K562 (cell line): Measurements from ENCODE around the gene TNKS2. TPM values are rescaled to one million over a fixed set of nuclear protein-coding genes. Genes with fewer than 3 reads are reported as not detected.

Source experiments
- ATAC-seq: fragments of 200-7000 bp; cut with Tn5 transposase; 3 replicates; pipeline ENCODE4 v1.9.1; 2020; ENCODE audit warnings: moderate library complexity
- BruUV-seq: library from RNA; stranded (reverse); fragments of 400-500 nt; replicated peaks from 2 replicates; lab custom pipeline; 2021; lab: Mats Ljungman, UMichigan
- CTCF ChIA-PET: fragments of 300-600 bp; formaldehyde crosslinking; extraction: SDS; loops from one replicate; lab custom pipeline; 2021; ENCODE audit warnings: low intra/inter-chr PET ratio; lab: Yijun Ruan, JAX
- POLR2A ChIA-PET: fragments of 300-600, 350-650 bp; sonication (Branson Sonifier 250); formaldehyde crosslinking; extraction: SDS; loops from one replicate; lab custom pipeline; 2021; ENCODE audit warnings: antibody characterized with exemption, inconsistent platforms; lab: Yijun Ruan, JAX
- DNase-seq, 4 experiments: peaks; one replicate each; pipeline versions ENCODE4 v3.0.0 to v3.0.0-alpha.2; 2011 to 2018; ENCODE audit warnings: low spot score in 3 of 4, mixed read lengths in 3 of 4; ENCODE audit errors: extremely low read depth in 1 of 4
- FAIRE-seq: peaks from 2 replicates; lab custom pipeline; 2011; peaks lifted over from hg19 to GRCh38; lab: Jason Lieb, UNC
- H2AFZ ChIP-seq: 2 replicates; pipeline ENCODE4 v1.6.0; 2011; ENCODE audit warnings: low read depth, low read length, control low read depth, inconsistent platforms
- H3K27ac ChIP-seq: fragments of 200-600 bp; 3 replicates; pipeline ENCODE4 v1.8.0; 2011; ENCODE audit warnings: low read depth, mild to moderate bottlenecking, control low read depth, inconsistent platforms, low read length, moderate library complexity, mixed read lengths; ENCODE audit errors: extremely low read depth
- H3K27me3 ChIP-seq, 2 experiments: fragments of 300-600 bp in 1 of 2; 2 replicates in 1 of 2; 3 replicates in 1 of 2; pipeline versions ENCODE4 v1.6.0 to v1.8.0; 2011; ENCODE audit warnings: inconsistent platforms in 2 of 2, low read length in 2 of 2, mild to moderate bottlenecking in 1 of 2, mixed read lengths in 1 of 2, moderate library complexity in 1 of 2; ENCODE audit not compliant: control insufficient read depth in 2 of 2, insufficient read depth in 2 of 2
- H3K36me3 ChIP-seq: fragments of 300-600 bp; 3 replicates; pipeline ENCODE4 v1.8.0; 2011; ENCODE audit warnings: mild to moderate bottlenecking, low read length, inconsistent platforms; ENCODE audit not compliant: control insufficient read depth, insufficient read depth
- H3K4me1 ChIP-seq, 2 experiments: fragments of 200-600 bp in 1 of 2; replicated peaks in 1 of 2; 2 replicates in 1 of 2; 3 replicates in 1 of 2; pipeline versions ENCODE4 v1.5.1 to v1.8.0; 2011; ENCODE audit warnings: inconsistent platforms in 2 of 2, low read length in 2 of 2, mild to moderate bottlenecking in 1 of 2, mixed read lengths in 1 of 2, moderate library complexity in 1 of 2; ENCODE audit not compliant: control insufficient read depth in 2 of 2, insufficient read depth in 2 of 2
- H3K4me2 ChIP-seq: 2 replicates; pipeline ENCODE4 v1.6.1; 2011; ENCODE audit warnings: low read length, control low read depth, inconsistent platforms, mixed read lengths; ENCODE audit not compliant: insufficient read depth
- H3K4me3 ChIP-seq: fragments of 200-600 bp; sonication (generic), shearing (Covaris generic); 2 replicates; pipeline ENCODE4 v1.5.1; 2016; ENCODE audit warnings: control low read depth, inconsistent platforms
- H3K79me2 ChIP-seq: fragments of 200-600 bp; 3 replicates; pipeline ENCODE4 v1.8.0; 2011; ENCODE audit warnings: low read length, inconsistent platforms; ENCODE audit not compliant: control insufficient read depth, insufficient read depth
- H3K9ac ChIP-seq, 2 experiments: 2 replicates each; pipeline versions ENCODE4 v1.6.0 to v1.6.1; 2011; ENCODE audit warnings: low read depth in 2 of 2, low read length in 2 of 2, control low read depth in 1 of 2, inconsistent platforms in 1 of 2, mild to moderate bottlenecking in 1 of 2, mixed read lengths in 1 of 2; ENCODE audit not compliant: insufficient read depth in 1 of 2
- H3K9me1 ChIP-seq: one replicate; pipeline ENCODE4 v1.6.0; 2011; ENCODE audit warnings: inconsistent platforms, mild to moderate bottlenecking, low read length, moderate library complexity; ENCODE audit not compliant: control insufficient read depth, insufficient read depth
- H3K9me3 ChIP-seq: replicated peaks from 2 replicates; pipeline ENCODE4 v1.5.1; 2011; ENCODE audit warnings: low read depth, low read length, inconsistent platforms; ENCODE audit not compliant: control insufficient read depth, insufficient read depth
- H4K20me1 ChIP-seq: replicated peaks from 2 replicates; pipeline ENCODE4 v1.6.1; 2011; ENCODE audit warnings: low read length, inconsistent platforms, mixed read lengths; ENCODE audit not compliant: control insufficient read depth, insufficient read depth
- C11orf30 ChIP-seq: fragments of 450-650 bp; IDR thresholded peaks from 2 replicates; pipeline ENCODE4 v1.6.1; 2016; ENCODE audit warnings: low read depth, mild to moderate bottlenecking
- CBFA2T3 ChIP-seq: fragments of 450-650 bp; IDR thresholded peaks from 2 replicates; pipeline ENCODE4 v1.6.1; 2017
- CREB3L1 ChIP-seq: fragments of 450-650 bp; IDR thresholded peaks from 2 replicates; pipeline ENCODE4 v1.6.1; 2014; ENCODE audit warnings: low read depth, mild to moderate bottlenecking, moderate library complexity, borderline replicate concordance
- GTF2F1 ChIP-seq: IDR thresholded peaks from 2 replicates; pipeline ENCODE4 v1.6.1; 2011; ENCODE audit warnings: low read depth, low read length, improper control_type of control experiment
- MAFG ChIP-seq: fragments of 450-650 bp; conservative IDR thresholded peaks from 2 replicates; pipeline ENCODE4 v1.6.1; 2016; ENCODE audit warnings: missing genetic modification characterization, missing compliant biosample characterization
- MAFK ChIP-seq: IDR thresholded peaks from 2 replicates; pipeline ENCODE4 v1.6.1; 2011; ENCODE audit warnings: low read length, improper control_type of control experiment
- NUFIP1 ChIP-seq: fragments of 450-650 bp; IDR thresholded peaks from 2 replicates; pipeline ENCODE4 v1.6.1; 2018; ENCODE audit not compliant: partially characterized antibody
- PCBP1 ChIP-seq: fragments of 200-400 bp; formaldehyde crosslinking; IDR thresholded peaks from 2 replicates; pipeline ENCODE4 v1.6.1; 2018; ENCODE audit warnings: mild to moderate bottlenecking, low read depth, low read length; ENCODE audit not compliant: poor library complexity, severe bottlenecking
- PKNOX1 ChIP-seq: fragments of 450-650 bp; IDR thresholded peaks from 2 replicates; pipeline ENCODE4 v1.6.1; 2016
- ZFP91 ChIP-seq: sonication (generic); formaldehyde crosslinking; IDR thresholded peaks from 2 replicates; pipeline ENCODE4 v1.8.0; 2022; ENCODE audit warnings: mild to moderate bottlenecking, missing genetic modification reagents
- ZNF316 ChIP-seq: fragments of 450-650 bp; IDR thresholded peaks from 2 replicates; pipeline ENCODE4 v1.6.1; 2016
- ZNF77 ChIP-seq: fragments of 250-450 bp; sonication (Bioruptor Pico); IDR thresholded peaks from 2 replicates; pipeline ENCODE4 v1.5.0; 2020
- ZNF778 ChIP-seq: fragments of 450-650 bp; formaldehyde crosslinking; IDR thresholded peaks from 2 replicates; pipeline ENCODE4 v1.4.0; 2020; ENCODE audit warnings: mild to moderate bottlenecking, moderate library complexity
- WGBS: fragments of 100-300 bp; shearing (Covaris generic); methylation state at CpG from one replicate; pipeline ENCODE4 v1.1.6; 2016; ENCODE audit warnings: low coverage, mixed read lengths; ENCODE audit not compliant: insufficient coverage; ENCODE audit errors: missing lambda C conversion rate; 5-methylcytosine and 5-hydroxymethylcytosine counted together
- in situ Hi-C: fragments of 300-500 bp; cut with MboI; formaldehyde crosslinking; loops from 4 replicates; pipeline ENCODE4 v1.15.0; 2018; ENCODE audit warnings: inconsistent platforms, mixed read lengths
- intact Hi-C: fragments of 100-400 bp; cut with micrococcal nuclease; formaldehyde crosslinking; loops from 2 replicates; pipeline ENCODE4 v1.14.2; 2022
- polyA plus RNA-seq, 8 experiments: library from polyadenylated mRNA; depleted of rRNA in 4 of 8; stranded (reverse) in 5 of 8; unstranded in 3 of 8; fragments of >200 nt; fragmentation: Nextera tagmentation in 2 of 8; fragmentation: Illumina TruSeq in 1 of 8; extraction: Ambion mirVana in 2 of 8; extraction: Trizol in 1 of 8; gene quantifications; 2 replicates each; pipeline versions ENCODE4 v1.2.1 to v1.2.3, GENCODE V29; 2011 to 2014; ENCODE audit warnings: inconsistent platforms in 1 of 8, missing spikeins in 1 of 8
- total RNA-seq, 7 experiments: library from RNA; depleted of rRNA in 6 of 7; stranded (reverse); fragments of >200 nt in 6 of 7; fragmentation: Illumina TruSeq in 2 of 7; extraction: Trizol in 2 of 7; gene quantifications; 2 replicates each; pipeline versions ENCODE4 v1.2.1 to v1.2.3, GENCODE V29; 2011 to 2021; ENCODE audit warnings: low replicate concordance in 1 of 7

The TNKS2 gene
- total and polyA plus RNA-seq, 9 of the 15 experiments (the other 6 are each of a cell fraction or from before 2014, with no cell fraction given) = 3.5 to 19.8 (median 8.6) TPM

GRCh38 chr10:91883549-91884444 lies 85.6 kb downstream of the TNKS2 start:
- POLR2A ChIA-PET = no interaction called here
- Histone ChIP-seq H3K4me1 (peaks cover 0 to 5% of the 10 kb centered on the region in 2 experiments; a peak in 2 of 5 replicates), H3K36me3 (no peaks in the 10 kb centered on the region), H4K20me1 (no peaks in the 10 kb centered on the region), H3K4me3 (no peak overlapping the region), H3K79me2 (no peaks in the 10 kb centered on the region), H3K9ac (no peak overlapping the region), H3K27me3 (no peaks in the 10 kb centered on the region), H3K9me1 (no peaks in the 10 kb centered on the region), H2AFZ (peak overlapping the region; percentile 92), H3K27ac (no peak overlapping the region), H3K9me3 (no peaks in the 10 kb centered on the region), H3K4me2 (peak overlapping the region; percentile 38)
- no TSS peak for BruUV-seq
- CTCF ChIA-PET = no interaction called here
- WGBS = 37% methylated on average over 18 of the region's 20 CpGs
- in situ Hi-C loops (no loop called here), intact Hi-C loops (no loop called here)
- FAIRE-seq (no peak), DNase-seq (no peak), ATAC-seq (peak; percentile 66)
- no peak for TF ChIP-seq PCBP1
- TF ChIP-seq NUFIP1 = no peak
- TF ChIP-seq ZNF778 (CRISPR knock-in tag) = no peak
- TF ChIP-seq CBFA2T3 = no peak
- no peak for TF ChIP-seq ZNF77 (CRISPR knock-in tag)
- TF ChIP-seq PKNOX1 = no peak
- no peak for TF ChIP-seq ZFP91 (CRISPR knock-in tag)
- TF ChIP-seq ZNF316 = peak; percentile 72
- TF ChIP-seq MAFK = peak; percentile 41; the same call in 1 of the 2 replicates
- no peak for TF ChIP-seq GTF2F1
- no peak for TF ChIP-seq CREB3L1
- peak; percentile 67; the same call in 1 of the 2 replicates for TF ChIP-seq C11orf30
- peak; percentile 40; the same call in 1 of the 2 replicates for TF ChIP-seq MAFG (tag)
